Type B pancreatic cell (in vitro differentiated cells): Measurements from ENCODE around the gene PLCB1. TPM values are rescaled to one million over a fixed set of nuclear protein-coding genes. Genes with fewer than 3 reads are reported as not detected.
"Not testable (repeated sequence)": the region's sequence is repeated elsewhere in the genome, so short reads cannot be mapped to it uniquely, and the experiment has no call there.

Source experiments
- DNase-seq: peaks from one replicate; pipeline ENCODE4 v3.0.0; 2021; ENCODE audit warnings: mixed read lengths; ENCODE audit not compliant: unreplicated experiment; ENCODE audit errors: extremely low spot score
- H3K27ac Mint-ChIP-seq: 2 replicates; pipeline ENCODE4 v1.8.0; 2021; ENCODE audit warnings: mild to moderate bottlenecking, mixed read lengths
- H3K27me3 Mint-ChIP-seq: 2 replicates; pipeline ENCODE4 v1.8.0; 2021; ENCODE audit warnings: mixed read lengths
- H3K36me3 Mint-ChIP-seq: 2 replicates; pipeline ENCODE4 v1.8.0; 2021; ENCODE audit warnings: mixed read lengths
- H3K4me1 Mint-ChIP-seq: one replicate; pipeline ENCODE4 v1.8.0; 2021; ENCODE audit warnings: mixed read lengths; ENCODE audit not compliant: unreplicated experiment
- H3K4me3 Mint-ChIP-seq: 2 replicates; pipeline ENCODE4 v1.8.0; 2021; ENCODE audit warnings: mild to moderate bottlenecking, mixed read lengths
- H3K9me3 Mint-ChIP-seq: 2 replicates; pipeline ENCODE4 v1.8.0; 2021; ENCODE audit warnings: mixed read lengths
- CTCF ChIP-seq: fragments of 200-600 bp; sonication (generic); conservative IDR thresholded peaks from 2 replicates; pipeline ENCODE4 v1.5.0; 2021; ENCODE audit warnings: antibody characterized with exemption, mild to moderate bottlenecking
- total RNA-seq: library from RNA; stranded (reverse); gene quantifications from 2 replicates; pipeline ENCODE4 v1.2.1, GENCODE V29; 2021; ENCODE audit warnings: low replicate concordance

PLCB1 gene
- total RNA-seq, 1 donor from 2014 or later: 17.9 TPM

- Mint-ChIP-seq H3K9me3 (no peaks in the 10 kb centered on the region), H3K27ac (no peak overlapping the region), H3K4me3 (no peak overlapping the region), H3K4me1 (no peaks in the 10 kb centered on the region), H3K27me3 (no peaks in the 10 kb centered on the region), H3K36me3 (peaks cover 5% of the 10 kb centered on the region)
- no peak for DNase-seq
- TF ChIP-seq CTCF: no peak
Observed at GRCh38 chr20:8639112-8639778, 507.2 kb downstream of the PLCB1 start.

- no peak for DNase-seq
- no peaks in the 10 kb centered on the region for H3K9me3 Mint-ChIP-seq
- TF ChIP-seq CTCF: no peak
- no peak overlapping the region for H3K4me3 Mint-ChIP-seq
- H3K27ac Mint-ChIP-seq: no peak overlapping the region
- no peaks in the 10 kb centered on the region for H3K4me1 Mint-ChIP-seq
- no peaks in the 10 kb centered on the region for H3K27me3 Mint-ChIP-seq
- peaks cover 8% of the 10 kb centered on the region for H3K36me3 Mint-ChIP-seq
Observed at GRCh38 chr20:8640461-8640860, 508.4 kb downstream of the PLCB1 start.

- H3K4me3 Mint-ChIP-seq: no peak overlapping the region
- peaks cover 15% of the 10 kb centered on the region for H3K36me3 Mint-ChIP-seq
- H3K27ac Mint-ChIP-seq: no peak overlapping the region
- H3K27me3 Mint-ChIP-seq: no peaks in the 10 kb centered on the region
- DNase-seq: no peak
- no peak for TF ChIP-seq CTCF
- H3K4me1 Mint-ChIP-seq: peaks cover 8% of the 10 kb centered on the region
- no peaks in the 10 kb centered on the region for H3K9me3 Mint-ChIP-seq
Observed at GRCh38 chr20:8642247-8642646, 510.2 kb downstream of the PLCB1 start.

GRCh38 chr20:8644468-8644867, 512.4 kb downstream of the PLCB1 start:
- H3K27me3 Mint-ChIP-seq, H3K9me3 Mint-ChIP-seq, H3K27ac Mint-ChIP-seq, DNase-seq, H3K4me1 Mint-ChIP-seq, H3K4me3 Mint-ChIP-seq: not testable (repeated sequence)
- peaks cover 15% of the 10 kb centered on the region for H3K36me3 Mint-ChIP-seq

- DNase-seq: no peak
- Mint-ChIP-seq H3K9me3 (no peaks in the 10 kb centered on the region), H3K4me3 (no peak overlapping the region), H3K36me3 (peaks cover 15% of the 10 kb centered on the region), H3K27me3 (no peaks in the 10 kb centered on the region), H3K4me1 (peaks cover 8% of the 10 kb centered on the region), H3K27ac (no peak overlapping the region)
- TF ChIP-seq CTCF: no peak
Observed at GRCh38 chr20:8645326-8645725, 513.3 kb downstream of the PLCB1 start.

- Mint-ChIP-seq H3K4me3 (no peak overlapping the region), H3K9me3 (no peaks in the 10 kb centered on the region), H3K36me3 (peaks cover 15% of the 10 kb centered on the region), H3K27me3 (no peaks in the 10 kb centered on the region), H3K27ac (no peak overlapping the region), H3K4me1 (peaks cover 8% of the 10 kb centered on the region)
- DNase-seq: no peak
- no peak for TF ChIP-seq CTCF
Observed at GRCh38 chr20:8646033-8646441, 514.0 kb downstream of the PLCB1 start.
